ENCODE measurements around the gene MCUR1.
"Not testable (repeated sequence)": the region's sequence is repeated elsewhere in the genome, so short reads cannot be mapped to it uniquely, and the experiment has no call there.

MCUR1 gene

DNA sequence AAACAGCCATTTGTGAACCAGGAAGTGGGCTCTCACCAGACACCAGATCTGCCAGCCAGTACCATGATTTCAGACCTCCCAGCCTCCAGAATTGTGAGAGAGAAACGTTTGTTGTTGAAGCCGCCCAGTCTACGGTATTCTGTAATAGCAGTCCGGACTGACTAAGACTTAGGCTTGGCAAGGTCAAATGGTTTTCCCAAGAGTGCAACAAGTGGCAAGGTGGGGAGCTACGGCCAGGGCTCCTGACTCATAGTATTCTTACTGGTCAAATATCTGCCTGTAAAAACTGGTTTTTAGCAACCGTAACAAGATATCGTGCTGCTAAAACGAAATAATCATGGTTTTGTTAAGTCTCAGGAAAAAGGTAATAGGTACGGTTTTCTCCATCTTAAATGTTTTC lies 37.8 kb downstream of the MCUR1 start:
- DNase-seq (ENCODE audit: low read depth) = no peak

DNA sequence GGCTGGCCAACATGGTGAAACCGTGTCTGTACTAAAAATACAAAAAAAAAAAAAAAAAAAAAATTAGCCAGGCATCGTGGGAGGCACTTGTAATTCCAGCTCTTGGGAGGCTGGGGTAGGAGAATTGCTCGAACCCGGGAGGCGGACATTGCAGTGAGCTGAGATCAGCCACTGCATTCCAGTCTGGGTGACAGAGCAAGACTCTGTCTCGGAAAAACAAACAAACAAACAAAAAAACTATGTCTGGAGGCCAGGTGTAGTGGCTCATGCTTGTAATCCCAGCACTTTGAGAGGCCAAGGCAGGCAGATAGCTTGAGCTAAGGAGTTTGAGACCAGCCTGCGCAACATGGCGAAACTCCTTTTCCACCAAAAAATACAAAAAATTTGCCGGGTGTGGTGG lies 38.9 kb downstream of the MCUR1 start:
- DNase-seq (ENCODE audit: low read depth) = not testable (repeated sequence)

DNA sequence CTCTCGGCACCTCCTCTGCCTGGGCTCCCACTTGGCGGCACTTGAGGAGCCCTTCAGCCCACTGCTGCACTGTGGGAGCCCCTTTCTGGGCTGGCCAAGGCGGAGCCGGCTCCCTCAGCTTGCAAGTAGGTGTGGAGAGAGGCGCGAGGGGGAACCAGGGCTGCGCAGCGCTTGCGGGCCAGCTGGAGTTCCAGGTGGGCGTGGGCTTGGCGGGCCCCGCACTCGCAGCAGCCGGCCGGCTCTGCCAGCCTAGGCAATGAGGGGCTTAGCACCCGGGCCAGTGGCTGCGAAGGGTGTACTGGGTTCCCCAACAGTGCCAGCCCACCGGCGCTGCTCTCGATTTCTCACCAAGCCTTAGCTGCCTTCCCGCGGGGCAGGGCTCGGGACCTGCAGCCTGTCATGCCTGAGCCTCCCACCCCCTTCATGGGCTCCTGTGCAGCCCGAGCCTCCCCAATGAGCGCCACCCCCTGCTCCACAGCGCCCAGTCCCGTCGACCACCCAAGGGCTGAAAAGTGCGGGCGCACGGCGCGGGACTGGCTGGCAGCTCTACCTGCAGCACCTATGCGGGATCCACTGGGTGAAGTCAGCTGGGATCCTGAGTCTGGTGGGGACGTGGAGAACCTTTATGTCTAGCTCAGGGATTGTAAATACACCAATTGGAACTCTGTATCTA lies 41.9 kb downstream of the MCUR1 start:
- DNase-seq (ENCODE audit: low read depth) = not testable (repeated sequence)

DNA sequence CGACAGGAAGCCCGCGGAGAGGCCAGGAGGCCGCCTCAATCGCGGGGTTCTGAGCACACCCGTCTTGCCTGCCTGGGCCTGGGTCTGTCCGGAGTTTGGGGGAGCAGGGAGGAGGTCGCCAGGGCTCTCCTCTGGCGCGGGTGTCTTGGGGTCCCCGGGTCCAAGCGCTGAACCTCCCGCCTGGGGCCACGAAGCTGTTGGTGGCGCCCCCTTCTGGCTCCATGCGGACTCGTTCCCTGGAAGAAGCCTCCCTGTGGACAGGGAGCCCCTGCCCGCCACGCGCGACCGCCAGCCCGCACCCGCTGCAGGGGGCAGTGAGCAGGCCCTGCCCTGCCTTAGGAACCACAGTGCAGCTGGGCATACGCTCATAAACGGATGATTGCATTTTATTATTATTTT lies 44.7 kb downstream of the MCUR1 start:
- DNase-seq (ENCODE audit: low read depth) = no peak

DNA sequence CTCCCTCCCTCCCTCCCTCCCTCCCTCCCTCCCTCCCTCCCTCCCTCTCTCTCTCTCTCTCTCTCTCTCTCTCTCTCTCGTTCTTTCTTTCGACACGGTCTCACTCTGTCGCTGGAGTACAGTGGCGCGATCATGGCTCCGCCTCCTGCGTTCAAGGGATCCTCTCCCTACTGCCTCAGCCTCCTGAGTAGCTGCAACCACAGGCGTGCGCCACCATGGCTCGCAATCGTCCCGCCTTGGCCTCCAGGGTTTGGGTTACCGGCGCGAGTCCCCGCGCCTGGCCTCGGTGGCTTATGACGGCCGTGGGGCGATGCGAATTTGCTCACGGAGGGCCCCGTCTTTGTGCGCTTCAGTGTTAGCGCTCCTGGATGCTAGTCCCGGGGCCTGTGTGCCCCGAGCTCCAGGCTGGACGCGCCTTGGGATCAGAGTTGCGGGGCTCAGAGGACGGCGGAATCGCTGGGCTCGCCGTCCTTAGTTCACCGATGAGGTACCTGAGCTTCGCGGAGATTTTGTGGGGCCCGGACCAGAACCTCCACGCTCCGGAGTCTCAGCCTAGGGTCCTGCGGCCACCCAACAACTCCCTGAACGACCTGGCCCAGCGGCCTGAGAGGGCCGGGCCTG lies 45.2 kb downstream of the MCUR1 start:
- DNase-seq (ENCODE audit: low read depth) = no peak

DNA sequence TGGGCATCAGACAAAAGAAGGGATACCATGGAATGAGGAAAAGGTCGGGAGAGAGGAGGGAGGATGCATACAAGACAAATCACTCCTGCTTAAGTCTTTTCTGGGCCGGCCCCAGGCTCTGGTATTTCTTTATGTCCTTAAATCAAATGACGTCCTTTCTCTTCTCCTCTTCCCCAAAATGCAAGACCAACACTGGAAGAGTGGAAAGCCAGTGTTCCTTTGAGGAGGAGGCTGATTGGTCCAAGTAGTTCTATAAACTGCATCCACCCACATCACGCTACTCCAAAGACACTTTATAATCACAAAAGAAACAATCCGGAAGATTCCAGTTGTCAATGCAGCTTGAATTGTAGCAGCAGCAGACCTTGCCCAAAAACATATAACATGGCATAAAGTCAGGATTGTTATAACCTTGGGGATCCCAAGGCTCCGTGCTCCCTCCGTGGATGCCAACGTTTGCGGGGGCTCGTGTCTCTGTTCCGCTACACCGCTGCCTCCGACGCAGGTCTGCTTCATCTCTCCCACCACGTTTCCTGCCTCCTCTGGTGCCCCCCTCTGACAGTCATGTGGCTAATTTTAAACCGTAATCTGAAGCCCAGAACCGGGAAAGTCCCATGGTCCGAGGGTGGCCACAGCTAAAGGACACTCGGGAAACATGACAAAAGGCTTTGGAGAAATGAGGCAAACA lies 47.1 kb downstream of the MCUR1 start:
- DNase-seq (ENCODE audit: low read depth) = no peak

DNA sequence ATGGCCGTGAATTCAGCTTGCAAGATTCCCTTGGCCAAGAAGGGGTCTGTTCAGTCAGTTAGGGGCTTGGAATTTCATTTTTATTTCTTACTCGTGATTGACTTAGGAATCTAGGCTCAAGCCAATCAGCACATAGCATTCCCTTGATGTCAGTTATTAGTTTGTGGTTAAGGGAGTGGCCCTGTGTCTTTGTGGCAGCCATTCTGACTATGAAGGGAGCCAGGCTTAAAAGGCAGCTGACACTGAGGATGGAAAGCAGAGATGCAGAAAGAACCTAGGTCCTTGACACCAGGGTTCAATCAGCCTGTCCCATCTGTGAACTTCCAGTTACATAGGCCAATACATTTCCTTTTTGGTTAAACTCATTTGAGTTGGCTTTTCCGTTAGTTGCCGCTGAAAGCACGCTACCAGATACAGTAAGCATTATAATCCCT lies 48.1 kb downstream of the MCUR1 start:
- no peak for DNase-seq (ENCODE audit: low read depth)

DNA sequence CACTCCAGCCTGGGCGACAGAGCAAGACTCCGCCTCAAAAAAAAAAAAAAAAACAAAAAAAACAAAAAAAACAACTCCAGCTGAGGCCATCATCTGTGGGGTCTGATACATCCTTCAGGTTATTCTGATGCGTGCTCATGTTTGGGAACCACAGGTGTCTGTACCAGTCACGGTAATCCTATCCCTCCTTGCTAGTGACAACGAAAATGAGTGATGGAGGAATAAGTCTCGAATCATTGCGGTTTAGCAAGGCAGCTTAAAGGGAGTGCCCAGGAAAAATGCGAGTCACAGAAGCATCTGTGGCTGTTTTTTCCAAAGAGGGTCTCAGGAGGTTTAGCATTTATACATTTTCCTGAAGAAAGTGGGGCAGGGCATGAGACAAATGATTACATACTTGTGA lies 48.8 kb downstream of the MCUR1 start:
- no peak for DNase-seq (ENCODE audit: low read depth)

DNA sequence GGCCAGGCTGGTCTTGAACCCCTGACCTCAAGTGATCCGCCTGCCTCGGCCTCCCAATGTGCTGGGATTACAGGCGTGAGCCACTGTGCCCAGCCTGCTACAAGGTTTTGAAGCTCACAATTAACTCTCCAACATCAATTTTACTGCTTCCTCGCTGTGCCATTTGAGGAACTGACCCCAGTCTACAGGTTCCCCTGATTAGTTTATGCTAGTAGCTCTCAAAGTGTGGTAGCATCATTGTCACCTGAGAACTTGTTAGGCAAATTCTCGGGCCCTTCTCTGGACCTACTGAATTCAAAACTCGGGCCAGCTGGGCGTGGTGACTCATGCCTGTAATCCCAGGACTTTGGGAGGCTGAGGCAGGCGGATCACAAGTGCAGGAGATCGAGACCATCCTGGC lies 49.4 kb downstream of the MCUR1 start:
- DNase-seq (ENCODE audit: low read depth) = no peak

DNA sequence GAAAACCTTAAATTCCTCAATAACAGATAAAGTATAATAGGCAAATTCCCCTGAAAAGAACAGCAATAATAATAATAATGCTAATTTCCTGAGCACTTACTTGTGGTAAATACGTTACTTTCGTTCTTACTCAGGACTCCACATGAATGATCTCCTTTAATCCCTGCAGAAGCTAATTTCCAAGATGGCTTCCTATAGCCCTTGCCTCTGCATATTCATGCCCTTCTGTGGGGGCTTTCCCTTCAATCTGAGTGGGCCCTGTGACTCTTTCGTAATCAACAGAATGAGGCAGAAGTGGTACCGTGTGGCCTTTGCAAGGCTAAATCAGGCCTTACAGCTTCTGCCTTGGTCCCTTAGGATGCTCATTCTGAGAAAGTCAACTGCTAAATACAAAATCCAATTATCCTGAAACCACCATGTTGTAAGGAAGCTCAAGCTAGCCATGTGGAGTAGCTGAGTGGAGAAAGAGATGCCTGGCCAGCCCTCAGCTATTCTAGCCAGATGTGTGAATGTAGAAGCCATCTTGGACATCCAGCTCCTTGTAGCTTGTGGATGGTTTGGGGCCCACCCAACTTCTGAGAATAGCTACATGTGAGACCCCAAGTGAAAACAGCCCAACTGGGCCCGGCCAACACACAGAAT lies 50.5 kb downstream of the MCUR1 start:
- DNase-seq (ENCODE audit: low read depth) = no peak

DNA sequence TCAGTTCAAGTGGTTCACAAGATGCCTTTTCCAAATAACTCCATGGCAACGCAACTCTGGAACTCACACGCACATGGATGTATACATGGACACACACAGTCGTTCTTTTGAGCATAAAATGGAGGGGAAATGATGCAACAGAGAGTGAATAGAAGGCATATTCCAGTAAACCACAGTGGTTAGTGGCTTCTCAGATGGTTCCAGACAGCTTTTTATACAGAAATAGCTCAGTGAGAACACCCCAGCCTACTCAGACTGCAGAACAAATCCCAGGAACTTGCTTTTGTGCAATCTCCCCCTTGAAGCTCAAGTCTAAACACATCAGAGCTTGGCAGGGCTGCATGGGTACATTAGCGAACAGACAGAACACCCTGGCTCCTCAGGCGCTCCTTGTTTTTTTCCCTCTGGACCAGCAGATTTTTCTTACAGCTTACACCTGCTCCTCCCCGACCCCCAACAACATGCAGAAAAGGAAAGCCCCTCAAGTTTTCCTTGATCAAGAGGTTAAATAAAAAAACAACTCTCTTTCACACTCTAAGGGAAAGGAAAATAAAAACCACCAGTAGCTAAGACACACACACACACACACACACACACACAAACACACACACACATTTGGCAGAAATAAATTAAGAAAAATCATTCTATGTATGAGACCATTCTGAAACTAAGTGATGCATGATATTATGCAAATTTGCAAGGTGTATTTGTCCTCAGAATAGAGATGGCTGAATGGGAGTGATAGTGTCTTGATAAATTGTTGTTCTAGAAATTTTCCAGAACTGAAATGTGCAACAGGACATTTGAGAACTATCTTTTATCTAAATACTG lies 51.5 kb downstream of the MCUR1 start:
- DNase-seq (ENCODE audit: low read depth) = no peak

DNA sequence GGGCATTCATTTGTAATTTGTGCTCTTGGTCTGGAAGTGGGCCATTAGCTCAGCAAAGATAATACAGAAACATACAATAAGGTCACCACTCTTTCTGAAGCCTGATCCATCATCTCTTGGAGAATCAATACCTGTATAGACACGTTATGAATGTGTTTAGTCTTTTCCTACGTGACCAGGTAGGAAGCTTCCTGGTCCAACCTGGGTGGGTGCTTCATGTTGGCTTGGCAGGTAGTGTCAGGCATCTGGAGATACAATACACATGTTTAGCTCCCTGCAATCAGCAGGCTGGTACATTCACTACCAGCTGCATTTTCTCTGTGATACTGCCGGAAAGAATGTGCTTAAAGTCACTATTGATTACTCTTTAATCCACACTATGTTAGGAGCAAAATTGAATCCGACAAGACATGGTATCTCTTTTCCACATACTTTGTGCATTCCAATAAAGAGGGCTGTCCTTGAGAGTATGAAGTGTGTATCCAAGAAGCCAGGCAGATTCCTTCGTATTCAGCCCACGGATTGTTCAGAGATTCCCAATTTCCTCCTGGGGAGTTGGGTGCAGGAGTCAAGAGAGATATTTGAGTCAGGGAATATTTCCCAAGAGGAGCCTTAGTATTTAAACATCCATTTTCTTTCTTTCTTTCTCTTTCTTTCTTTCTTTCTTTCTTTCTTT lies 52.9 kb downstream of the MCUR1 start:
- DNase-seq (ENCODE audit: low read depth) = no peak

DNA sequence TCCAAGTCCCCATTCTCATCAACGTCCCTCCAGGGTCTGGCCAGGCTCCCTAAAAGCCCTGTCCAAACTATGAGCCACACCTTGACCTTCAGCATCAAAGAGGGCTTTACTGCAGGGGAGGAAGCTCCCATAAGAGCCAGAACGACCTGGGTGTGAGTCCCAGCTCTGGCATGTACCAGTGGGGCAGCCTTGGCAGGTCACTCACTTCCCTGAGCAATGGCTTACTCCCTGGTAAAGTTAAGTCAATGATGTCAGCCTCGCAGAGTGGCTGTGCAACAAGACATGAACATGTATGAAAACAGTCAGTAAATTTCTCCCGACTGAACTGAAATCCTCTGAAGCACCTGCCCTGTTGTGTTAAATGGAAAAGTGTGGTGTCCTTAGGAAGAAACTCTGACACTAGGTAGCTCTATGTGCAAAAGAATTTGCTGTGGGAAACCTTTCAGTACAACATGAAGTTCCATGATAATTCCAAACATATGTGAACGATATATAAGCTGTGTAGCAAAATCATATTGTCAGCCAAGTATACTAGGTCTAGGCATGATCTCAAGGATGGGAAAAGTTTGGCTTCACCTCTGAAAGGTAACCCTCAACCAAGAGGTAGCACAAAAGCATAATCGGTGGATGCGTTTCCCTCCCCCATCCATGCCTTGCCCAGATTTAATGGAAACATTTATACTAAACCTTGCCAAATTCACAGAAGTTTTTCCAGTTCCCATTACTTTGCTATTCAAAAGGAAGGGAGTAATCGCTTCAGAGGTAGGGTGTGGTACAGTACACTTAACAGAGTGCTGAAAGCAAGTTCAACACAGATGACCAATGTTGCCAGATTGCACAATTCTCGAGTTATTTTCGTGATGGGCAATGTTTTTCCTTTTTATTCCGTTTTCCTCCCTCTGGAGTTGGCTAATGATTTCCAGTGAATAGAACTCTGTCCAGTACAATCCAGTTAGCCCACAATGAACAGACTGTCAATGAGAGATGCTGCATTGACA lies 53.8 kb downstream of the MCUR1 start:
- DNase-seq (ENCODE audit: low read depth) = no peak

DNA sequence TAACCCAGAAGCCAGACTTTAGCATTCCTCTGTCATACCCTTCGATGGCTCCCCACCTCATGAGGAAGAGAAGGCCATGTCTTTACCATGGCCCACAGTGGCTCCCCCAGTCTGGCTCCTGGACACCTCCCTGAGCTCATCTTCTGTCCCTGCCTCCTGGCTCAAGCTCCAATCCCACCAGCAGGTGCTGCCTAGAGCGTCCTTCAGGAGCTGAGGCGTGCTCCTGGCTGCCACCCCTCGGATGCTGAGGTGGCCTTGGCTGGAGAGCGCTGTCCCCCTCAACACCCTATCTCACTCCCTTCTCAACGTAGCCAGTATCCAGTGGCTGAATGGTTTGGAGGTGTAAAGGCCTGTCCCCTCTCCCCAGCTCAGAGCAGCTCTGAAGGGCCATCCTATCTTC lies 55.3 kb downstream of the MCUR1 start:
- DNase-seq (ENCODE audit: low read depth) = no peak

DNA sequence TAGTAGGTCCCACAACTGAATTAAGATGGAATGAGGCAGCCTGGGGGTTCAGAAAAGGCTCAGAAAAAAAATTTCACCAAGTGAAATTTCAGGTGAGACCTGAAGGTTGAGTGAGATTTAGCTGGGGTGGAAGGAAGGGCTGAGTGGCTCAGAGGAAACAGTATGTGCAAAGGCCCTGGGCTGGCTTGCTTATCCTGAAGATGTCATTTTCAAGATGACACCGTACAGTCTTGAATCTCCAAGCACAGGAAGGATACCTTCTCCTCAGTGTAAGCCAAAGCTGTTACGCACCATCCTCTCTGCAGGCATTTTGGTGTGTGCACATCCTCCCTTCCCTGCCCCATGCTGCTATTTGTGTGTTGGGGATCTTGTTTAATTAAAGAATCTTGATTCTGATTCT lies 59.7 kb downstream of the MCUR1 start:
- no peak for DNase-seq (ENCODE audit: low read depth)

DNA sequence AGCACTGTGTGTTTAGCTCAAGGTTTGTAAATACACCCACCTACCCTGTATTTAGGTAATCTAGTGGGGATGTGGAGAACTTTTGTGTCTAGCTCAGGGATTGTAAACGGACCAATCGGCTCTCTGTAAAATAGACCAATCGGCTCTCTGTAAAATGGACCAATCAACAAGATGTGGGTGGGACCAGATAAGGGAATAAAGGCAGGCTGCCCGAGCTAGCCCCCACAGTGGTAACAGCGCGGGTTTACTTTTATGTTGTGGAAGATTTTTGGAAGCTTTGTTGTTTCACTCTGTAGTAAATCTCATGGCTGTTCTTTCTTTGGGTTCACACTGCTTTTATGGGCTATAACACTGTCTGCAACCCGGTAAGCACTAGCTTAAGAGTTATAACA lies 70.6 kb downstream of the MCUR1 start:
- DNase-seq (ENCODE audit: low read depth) = no peak

DNA sequence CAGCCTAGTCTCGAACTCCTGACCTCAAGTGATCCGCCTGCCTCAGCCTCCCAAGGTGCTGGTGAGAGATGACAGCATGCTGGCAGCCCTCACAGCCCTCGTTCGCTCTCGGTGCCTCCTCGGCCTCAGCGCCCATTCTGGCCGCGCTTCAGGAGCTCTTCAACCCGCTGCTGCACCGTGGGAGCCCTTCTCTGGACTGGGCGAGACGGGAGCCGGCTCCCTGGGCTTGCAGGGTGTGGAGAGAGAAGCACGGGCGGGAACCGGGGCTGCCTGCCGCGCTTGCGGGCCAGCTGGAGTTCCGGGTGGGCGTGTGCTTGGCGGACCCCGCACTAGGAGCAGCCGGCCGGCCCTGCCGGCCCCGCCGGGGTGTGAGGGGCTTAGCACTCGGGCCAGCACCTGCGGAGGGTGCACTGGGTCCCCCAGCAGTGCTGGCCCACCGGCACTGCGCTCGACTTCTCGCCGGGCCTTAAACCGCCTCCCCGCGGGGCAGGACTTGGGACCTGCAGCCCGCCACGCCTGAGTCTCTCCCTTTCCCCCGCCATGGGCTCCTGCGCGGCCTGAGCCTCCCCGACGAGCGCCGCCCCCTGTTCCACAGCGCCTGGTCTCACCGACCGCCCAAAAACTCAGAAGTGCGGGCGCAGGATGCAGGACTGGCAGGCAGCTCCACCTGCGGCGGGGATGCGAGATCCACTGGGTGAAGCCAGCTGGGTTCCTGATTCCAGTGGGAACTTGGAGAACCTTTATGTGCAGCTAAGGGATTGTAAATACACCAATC lies 71.2 kb downstream of the MCUR1 start:
- DNase-seq (ENCODE audit: low read depth) = no peak

DNA sequence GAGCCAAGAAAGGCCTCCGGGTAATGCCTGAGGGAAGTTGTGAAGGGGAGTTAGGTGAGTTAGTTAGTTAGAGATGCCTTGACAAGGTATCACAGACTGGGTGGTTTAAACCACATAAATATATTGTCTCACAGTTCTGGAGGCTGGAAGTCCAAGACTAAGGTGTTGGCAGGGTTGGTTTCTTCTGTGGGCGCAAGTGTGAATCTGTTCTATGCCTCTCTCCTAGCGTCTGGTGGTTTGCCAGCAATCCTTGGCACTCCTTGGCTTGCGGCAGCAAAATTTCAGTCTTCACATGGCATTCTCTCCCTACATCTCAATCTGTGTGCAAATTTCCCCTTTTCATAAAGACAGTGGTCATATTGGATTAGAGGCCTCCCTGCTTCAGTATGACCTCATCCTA lies 73.0 kb downstream of the MCUR1 start:
- no peak for DNase-seq (ENCODE audit: low read depth)

All from stimulated activated CD8-positive, alpha-beta memory T cell treated with anti-CD3 and anti-CD28 coated beads, Interleukin-15, amount 100 ng/mL, for 24 hours (primary cell).